Testis (tissue), 2 donors: ENCODE results near the gene PPP1R13L.

Experiments
- CTCF ChIP-seq, 3 experiments: fragments of 450-650 bp in 2 of 3; fragments of 200-600 bp in 1 of 3; sonication (generic) in 1 of 3; IDR thresholded peaks; one replicate each; pipeline ENCODE4 v1.5.1; 2016 to 2019; ENCODE audit warnings: antibody characterized with exemption in 3 of 3, mild to moderate bottlenecking in 2 of 3, moderate library complexity in 1 of 3
- POLR2A ChIP-seq: fragments of 450-650 bp; IDR thresholded peaks from one replicate; pipeline ENCODE4 v1.6.1; 2017; ENCODE audit warnings: antibody characterized with exemption, mild to moderate bottlenecking, moderate library complexity

GRCh38 chr19:45446295-45446694, 41.4 kb upstream of the PPP1R13L start:
- TF ChIP-seq CTCF (IDR thresholded peaks at IDR 0.05): no peak
- TF ChIP-seq POLR2A: no peak
